Ishikawa (cell line): ENCODE data around the gene TMEM114.

Experiments used
- CEBPB ChIP-seq: IDR thresholded peaks from 2 replicates; pipeline ENCODE4 v1.6.1; 2012
- CREB1 ChIP-seq: IDR thresholded peaks from 2 replicates; pipeline ENCODE4 v1.6.1; 2012; ENCODE audit warnings: low read depth
- EGR1 ChIP-seq: IDR thresholded peaks from 2 replicates; pipeline ENCODE4 v1.6.1; 2012
- EP300 ChIP-seq: IDR thresholded peaks from 2 replicates; pipeline ENCODE4 v1.6.1; 2012; ENCODE audit warnings: borderline replicate concordance
- FOXM1 ChIP-seq: IDR thresholded peaks from 2 replicates; pipeline ENCODE4 v1.6.1; 2012; ENCODE audit warnings: low read depth, borderline replicate concordance
- MAX ChIP-seq: IDR thresholded peaks from 2 replicates; pipeline ENCODE4 v1.6.1; 2012
- NFIC ChIP-seq: IDR thresholded peaks from 2 replicates; pipeline ENCODE4 v1.6.1; 2012
- RAD21 ChIP-seq: IDR thresholded peaks from 2 replicates; pipeline ENCODE4 v1.6.1; 2012; ENCODE audit warnings: low read depth
- REST ChIP-seq: IDR thresholded peaks from 2 replicates; pipeline ENCODE4 v1.6.1; 2012; ENCODE audit warnings: low read depth, mild to moderate bottlenecking
- TAF1 ChIP-seq: IDR thresholded peaks from 2 replicates; pipeline ENCODE4 v1.6.1; 2012; ENCODE audit warnings: low read depth, mild to moderate bottlenecking
- TCF12 ChIP-seq: IDR thresholded peaks from 2 replicates; pipeline ENCODE4 v1.6.1; 2012; ENCODE audit warnings: low read depth
- TEAD4 ChIP-seq: IDR thresholded peaks from 2 replicates; pipeline ENCODE4 v1.6.1; 2012
- USF1 ChIP-seq: IDR thresholded peaks from 2 replicates; pipeline ENCODE4 v1.6.1; 2012
- YY1 ChIP-seq: IDR thresholded peaks from 2 replicates; pipeline ENCODE4 v1.6.1; 2012; ENCODE audit warnings: low read depth
- ZBTB7A ChIP-seq: IDR thresholded peaks from 2 replicates; pipeline ENCODE4 v1.6.1; 2012; ENCODE audit warnings: low read depth

The TMEM114 gene

GRCh38 chr16:8569650-8570346, 20.5 kb downstream of the TMEM114 start:
- no peak for TF ChIP-seq NFIC
- no peak for TF ChIP-seq CREB1
- no peak for TF ChIP-seq FOXM1
- TF ChIP-seq EP300: no peak
- TF ChIP-seq RAD21: no peak
- no peak for TF ChIP-seq EGR1
- TF ChIP-seq REST: no peak
- no peak for TF ChIP-seq YY1

GRCh38 chr16:8568231-8568617, 22.1 kb downstream of the TMEM114 start:
- TF ChIP-seq EGR1 (no peak), RAD21 (no peak), TAF1 (no peak), EP300 (no peak), TEAD4 (no peak), YY1 (no peak), TCF12 (no peak), MAX (no peak), USF1 (no peak), CREB1 (no peak; the same call in 1 of the 2 replicates), REST (no peak), NFIC (no peak), FOXM1 (no peak), CEBPB (no peak), ZBTB7A (no peak)

GRCh38 chr16:8567355-8568230, 22.7 kb downstream of the TMEM114 start:
- TF ChIP-seq EP300 (no peak), CREB1 (no peak), NFIC (no peak), MAX (no peak; the same call in 1 of the 2 replicates), ZBTB7A (no peak), REST (no peak), TAF1 (no peak), FOXM1 (no peak), TEAD4 (no peak), EGR1 (no peak), RAD21 (peak; percentile 98), CEBPB (no peak), TCF12 (peak; percentile 22; the same call in 1 of the 2 replicates), YY1 (no peak), USF1 (peak; percentile 31; the same call in 1 of the 2 replicates)

GRCh38 chr16:8565498-8565897, 24.8 kb downstream of the TMEM114 start:
- TF ChIP-seq MAX: no peak
